CD14-positive monocyte (primary cell): ENCODE results near the gene PIEZO1. TPM values are rescaled to one million over a fixed set of nuclear protein-coding genes. Genes with fewer than 3 reads are reported as not detected.

Experiments
- DNase-seq, 3 donors: peaks; one replicate each; pipeline ENCODE4 v3.0.0-alpha.2; 2011 to 2022
- H2AFZ ChIP-seq: 2 replicates; pipeline ENCODE4 v1.6.0; 2012; ENCODE audit warnings: mild to moderate bottlenecking, low read depth, low read length, inconsistent platforms; ENCODE audit not compliant: insufficient read depth, poor library complexity, severe bottlenecking
- H3K27ac ChIP-seq, 2 donors: 1 replicate in 1 of 2; 2 replicates in 1 of 2; pipeline ENCODE4 v1.5.1; 2012 to 2013; ENCODE audit warnings: low read length in 2 of 2, control low read depth in 1 of 2, inconsistent platforms in 1 of 2, low read depth in 1 of 2, mild to moderate bottlenecking in 1 of 2
- H3K27me3 ChIP-seq, 2 donors: one replicate each; pipeline versions ENCODE4 v1.6.0 to v1.6.1; 2011 to 2013; ENCODE audit warnings: low read length in 2 of 2; ENCODE audit not compliant: control insufficient read depth in 2 of 2, insufficient read depth in 2 of 2
- H3K36me3 ChIP-seq, 2 donors: replicated peaks in 1 of 2; 1 replicate in 1 of 2; 2 replicates in 1 of 2; pipeline versions ENCODE4 v1.5.1 to v1.6.1; 2012 to 2013; ENCODE audit warnings: low read length in 2 of 2, control low read depth in 1 of 2, inconsistent platforms in 1 of 2, mild to moderate bottlenecking in 1 of 2; ENCODE audit not compliant: insufficient read depth in 2 of 2, control insufficient read depth in 1 of 2
- H3K4me1 ChIP-seq, 2 donors: 1 replicate in 1 of 2; 2 replicates in 1 of 2; pipeline versions ENCODE4 v1.5.1 to v1.6.1; 2012 to 2013; ENCODE audit warnings: low read length in 2 of 2, control low read depth in 1 of 2, inconsistent platforms in 1 of 2, mild to moderate bottlenecking in 1 of 2, moderate library complexity in 1 of 2; ENCODE audit not compliant: insufficient read depth in 2 of 2, control insufficient read depth in 1 of 2
- H3K4me2 ChIP-seq: replicated peaks from 2 replicates; pipeline ENCODE3; 2012; ENCODE audit warnings: low read length, moderate library complexity, mild to moderate bottlenecking; ENCODE audit not compliant: poor library complexity, severe bottlenecking; ENCODE audit errors: extremely low read depth
- H3K4me3 ChIP-seq, 3 experiments: fragments of 200-600 bp in 1 of 3; sonication (generic) in 1 of 3; replicated peaks in 1 of 3; 1 replicate in 2 of 3; 2 replicates in 1 of 3; pipeline ENCODE4 v1.5.1; 2011 to 2013; ENCODE audit warnings: low read length in 3 of 3, mild to moderate bottlenecking in 3 of 3, control low read depth in 2 of 3, low read depth in 2 of 3, inconsistent platforms in 1 of 3, moderate library complexity in 1 of 3
- H3K79me2 ChIP-seq: 2 replicates; pipeline ENCODE4 v1.6.0; 2012; ENCODE audit warnings: mild to moderate bottlenecking, control low read depth, inconsistent platforms, low read length, moderate library complexity; ENCODE audit not compliant: insufficient read depth
- H3K9ac ChIP-seq: 2 replicates; pipeline ENCODE4 v1.6.0; 2017; ENCODE audit warnings: low read length, mild to moderate bottlenecking; ENCODE audit not compliant: insufficient read depth, poor library complexity, severe bottlenecking
- H3K9me3 ChIP-seq, 2 donors: replicated peaks in 1 of 2; 1 replicate in 1 of 2; 2 replicates in 1 of 2; pipeline versions ENCODE4 v1.5.1 to v1.6.1; 2012 to 2013; ENCODE audit warnings: low read length in 2 of 2, control low read depth in 1 of 2; ENCODE audit not compliant: control insufficient read depth in 1 of 2, insufficient read depth in 1 of 2
- H4K20me1 ChIP-seq: 2 replicates; pipeline ENCODE4 v1.6.0; 2012; ENCODE audit warnings: mild to moderate bottlenecking, low read length, control low read depth, moderate library complexity; ENCODE audit not compliant: insufficient read depth
- H3K27ac Mint-ChIP-seq, 7 donors: one replicate each; pipeline ENCODE4 v1.8.0; 2020; ENCODE audit warnings: mild to moderate bottlenecking in 7 of 7, mixed read lengths in 7 of 7, moderate library complexity in 6 of 7, inconsistent platforms in 2 of 7
- H3K27me3 Mint-ChIP-seq, 3 donors: one replicate each; pipeline ENCODE4 v1.8.0; 2021 to 2022; ENCODE audit warnings: low read depth in 3 of 3, mild to moderate bottlenecking in 3 of 3, mixed read lengths in 3 of 3, moderate library complexity in 3 of 3, inconsistent platforms in 1 of 3
- H3K36me3 Mint-ChIP-seq, 2 donors: one replicate each; pipeline ENCODE4 v1.8.0; 2020; ENCODE audit warnings: mixed read lengths in 2 of 2, inconsistent platforms in 1 of 2, mild to moderate bottlenecking in 1 of 2
- H3K4me1 Mint-ChIP-seq: one replicate; pipeline ENCODE4 v1.8.0; 2020; ENCODE audit warnings: mild to moderate bottlenecking, mixed read lengths
- H3K4me3 Mint-ChIP-seq, 2 donors: one replicate each; pipeline ENCODE4 v1.8.0; 2020; ENCODE audit warnings: mild to moderate bottlenecking in 2 of 2, mixed read lengths in 2 of 2, moderate library complexity in 1 of 2
- H3K9me3 Mint-ChIP-seq, 7 donors: one replicate each; pipeline ENCODE4 v1.8.0; 2020 to 2022; ENCODE audit warnings: mixed read lengths in 7 of 7, mild to moderate bottlenecking in 6 of 7, moderate library complexity in 6 of 7, inconsistent platforms in 2 of 7
- CTCF ChIP-seq: fragments of 200-600 bp; IDR thresholded peaks from one replicate; pipeline ENCODE4 v1.8.0; 2022; ENCODE audit warnings: antibody characterized with exemption, mild to moderate bottlenecking
- WGBS: methylation state at CpG from one replicate; pipeline ENCODE4 v1.1.5; 2013; ENCODE audit warnings: missing lambda C conversion rate; ENCODE audit not compliant: insufficient coverage; 5-methylcytosine and 5-hydroxymethylcytosine counted together
- intact Hi-C, 2 donors: fragments of 100-400 bp; cut with micrococcal nuclease; formaldehyde crosslinking; loops; one replicate each; pipeline versions ENCODE4 v1.15.0 to v1.15.1; 2023
- polyA plus RNA-seq, 3 donors: library from polyadenylated mRNA; depleted of rRNA in 1 of 3; unstranded in 2 of 3; stranded (reverse) in 1 of 3; fragments of 300-500 nt in 2 of 3; fragments of >200 nt in 1 of 3; fragmentation: Illumina TruSeq in 2 of 3; gene quantifications; 1 replicate in 2 of 3; 2 replicates in 1 of 3; pipeline ENCODE4 v1.2.3, GENCODE V29; 2012 to 2021

The PIEZO1 gene
- polyA plus RNA-seq, 3 donors: 10.2 to 405 (median 15.0) TPM

DNA sequence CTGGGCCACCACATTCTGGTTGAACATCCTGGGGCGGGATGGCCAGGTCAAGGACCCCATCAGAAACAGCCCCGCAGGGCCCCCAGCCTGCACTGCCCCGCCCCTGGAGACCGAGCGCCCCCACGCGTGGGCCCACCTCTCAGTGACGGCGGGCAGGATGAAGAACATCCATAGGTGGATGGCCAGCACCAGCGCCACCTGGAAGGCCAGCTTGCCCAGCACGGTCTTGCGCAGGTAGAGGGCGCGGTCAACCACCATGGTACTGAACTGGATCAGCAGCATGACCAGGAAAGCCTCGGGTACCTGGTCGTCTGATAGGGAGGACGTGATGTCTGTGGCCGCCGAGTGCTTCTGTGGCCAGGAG lies 65.1 kb downstream of the PIEZO1 start:
- intact Hi-C loops: no loop called here
- H3K9me3 Mint-ChIP-seq: no peaks in the 10 kb centered on the region
- Histone ChIP-seq H2AFZ (no peak overlapping the region), H4K20me1 (peaks cover 85% of the 10 kb centered on the region), H3K4me2 (no peak overlapping the region), H3K27me3 (no peaks in the 10 kb centered on the region), H3K9ac (no peak overlapping the region), H3K9me3 (no peaks in the 10 kb centered on the region), H3K27ac (peak overlapping the region in 1 of 2 donors; percentile 22), H3K4me1 (no peaks in the 10 kb centered on the region), H3K4me3 (no peak overlapping the region), H3K36me3 (peaks cover 91 to 100% of the 10 kb centered on the region in 2 donors), H3K79me2 (no peaks in the 10 kb centered on the region)
- no peaks in the 10 kb centered on the region for H3K4me1 Mint-ChIP-seq
- WGBS: 97% methylated on average over 19 of the region's 19 CpGs
- H3K36me3 Mint-ChIP-seq: peaks cover 72 to 95% of the 10 kb centered on the region in 2 donors
- no peak overlapping the region for H3K4me3 Mint-ChIP-seq
- TF ChIP-seq CTCF: no peak
- DNase-seq: no peak
- H3K27me3 Mint-ChIP-seq: no peaks in the 10 kb centered on the region
- H3K27ac Mint-ChIP-seq: peak overlapping the region in 2 of 7 donors; percentile 15 to 81

- no peak for TF ChIP-seq CTCF
- no peak for DNase-seq
- Histone ChIP-seq H3K36me3 (peaks cover 91 to 100% of the 10 kb centered on the region in 2 donors), H3K4me2 (no peak overlapping the region), H3K9ac (no peak overlapping the region), H3K4me3 (no peak overlapping the region), H3K9me3 (no peaks in the 10 kb centered on the region), H3K4me1 (no peaks in the 10 kb centered on the region), H2AFZ (no peak overlapping the region), H3K27me3 (no peaks in the 10 kb centered on the region), H3K27ac (peak overlapping the region in 1 of 2 donors; percentile 22), H3K79me2 (no peaks in the 10 kb centered on the region), H4K20me1 (peaks cover 85% of the 10 kb centered on the region)
- WGBS: 85% methylated on average over 20 of the region's 29 CpGs
- no peaks in the 10 kb centered on the region for H3K9me3 Mint-ChIP-seq
- H3K36me3 Mint-ChIP-seq: peaks cover 70 to 93% of the 10 kb centered on the region in 2 donors
- no peak overlapping the region for H3K4me3 Mint-ChIP-seq
- H3K27ac Mint-ChIP-seq: peak overlapping the region in 1 of 7 donors; percentile 65
- no peaks in the 10 kb centered on the region for H3K4me1 Mint-ChIP-seq
- H3K27me3 Mint-ChIP-seq: no peaks in the 10 kb centered on the region
- intact Hi-C loops: no loop called here
Observed at GRCh38 chr16:88719267-88719932, 65.6 kb downstream of the PIEZO1 start.
